Nephron (organoid): ENCODE measurements around the gene PRPF40B.

ENCODE experiments used
- H3K27ac Mint-ChIP-seq, 3 experiments: 2 replicates each; pipeline ENCODE4 v1.8.0; 2020; ENCODE audit warnings: mixed read lengths in 3 of 3, mild to moderate bottlenecking in 2 of 3, moderate library complexity in 1 of 3
- H3K27me3 Mint-ChIP-seq: 2 replicates; pipeline ENCODE4 v1.8.0; 2021; ENCODE audit warnings: low read depth, mild to moderate bottlenecking, moderate library complexity, mixed read lengths
- H3K36me3 Mint-ChIP-seq: 2 replicates; pipeline ENCODE4 v1.8.0; 2020; ENCODE audit warnings: low read depth, mixed read lengths
- H3K4me1 Mint-ChIP-seq: 2 replicates; pipeline ENCODE4 v1.8.0; 2020; ENCODE audit warnings: mixed read lengths
- H3K4me3 Mint-ChIP-seq, 3 experiments: 2 replicates each; pipeline ENCODE4 v1.8.0; 2020; ENCODE audit warnings: mild to moderate bottlenecking in 3 of 3, mixed read lengths in 3 of 3, moderate library complexity in 2 of 3
- H3K9me3 Mint-ChIP-seq: 2 replicates; pipeline ENCODE4 v1.8.0; 2020; ENCODE audit warnings: mixed read lengths
- TF ChIP-seq, protein P1 (sequence below), 3 experiments: fragments of 200-600 bp; sonication (generic); IDR thresholded peaks; one replicate each; pipeline ENCODE4 v1.5.0; 2021; ENCODE audit warnings: antibody characterized with exemption in 3 of 3; ENCODE audit not compliant: unreplicated experiment in 3 of 3

PRPF40B gene

GRCh38 chr12:49618576-49618975, 4.8 kb upstream of the PRPF40B start:
- no peaks in the 10 kb centered on the region for H3K36me3 Mint-ChIP-seq
- H3K27me3 Mint-ChIP-seq: peaks cover 4% of the 10 kb centered on the region
- peaks cover 4% of the 10 kb centered on the region for H3K9me3 Mint-ChIP-seq
- TF ChIP-seq, protein P1, sequence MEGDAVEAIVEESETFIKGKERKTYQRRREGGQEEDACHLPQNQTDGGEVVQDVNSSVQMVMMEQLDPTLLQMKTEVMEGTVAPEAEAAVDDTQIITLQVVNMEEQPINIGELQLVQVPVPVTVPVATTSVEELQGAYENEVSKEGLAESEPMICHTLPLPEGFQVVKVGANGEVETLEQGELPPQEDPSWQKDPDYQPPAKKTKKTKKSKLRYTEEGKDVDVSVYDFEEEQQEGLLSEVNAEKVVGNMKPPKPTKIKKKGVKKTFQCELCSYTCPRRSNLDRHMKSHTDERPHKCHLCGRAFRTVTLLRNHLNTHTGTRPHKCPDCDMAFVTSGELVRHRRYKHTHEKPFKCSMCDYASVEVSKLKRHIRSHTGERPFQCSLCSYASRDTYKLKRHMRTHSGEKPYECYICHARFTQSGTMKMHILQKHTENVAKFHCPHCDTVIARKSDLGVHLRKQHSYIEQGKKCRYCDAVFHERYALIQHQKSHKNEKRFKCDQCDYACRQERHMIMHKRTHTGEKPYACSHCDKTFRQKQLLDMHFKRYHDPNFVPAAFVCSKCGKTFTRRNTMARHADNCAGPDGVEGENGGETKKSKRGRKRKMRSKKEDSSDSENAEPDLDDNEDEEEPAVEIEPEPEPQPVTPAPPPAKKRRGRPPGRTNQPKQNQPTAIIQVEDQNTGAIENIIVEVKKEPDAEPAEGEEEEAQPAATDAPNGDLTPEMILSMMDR (IDR thresholded peaks at IDR 0.05; ENCODE audit: unreplicated experiment in 3 of 3): no peak
- peak overlapping the region in 2 of 3 experiments; percentile 68 to 89 for H3K27ac Mint-ChIP-seq
- peak overlapping the region in 1 of 3 experiments; percentile 57 for H3K4me3 Mint-ChIP-seq
- H3K4me1 Mint-ChIP-seq: peaks cover 27% of the 10 kb centered on the region

DNA sequence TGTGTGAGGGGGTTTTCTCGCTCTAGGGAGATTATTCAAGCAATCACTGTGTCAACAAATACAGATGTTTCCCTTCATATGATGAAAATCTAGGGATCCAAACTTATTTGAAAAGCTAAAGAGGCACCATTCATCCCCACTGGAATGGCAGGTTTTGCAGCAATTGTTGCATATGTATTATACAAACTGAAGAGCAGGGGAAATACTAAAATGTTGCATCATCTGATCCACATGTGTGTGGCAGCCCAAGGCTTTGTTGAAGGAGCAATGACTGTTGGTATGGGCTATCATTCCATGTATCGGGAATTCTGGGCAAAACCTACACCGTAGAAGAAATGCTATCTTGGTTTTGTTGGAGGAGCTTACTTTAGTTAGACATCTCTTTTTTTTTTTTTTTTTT, 4.1 kb upstream of the PRPF40B start:
- H3K9me3 Mint-ChIP-seq: peaks cover 3% of the 10 kb centered on the region
- peak overlapping the region; percentile 55 to 89 (median 68) for H3K27ac Mint-ChIP-seq
- H3K4me3 Mint-ChIP-seq: peak overlapping the region in 2 of 3 experiments; percentile 57 to 64
- peaks cover 4% of the 10 kb centered on the region for H3K27me3 Mint-ChIP-seq
- peaks cover 31% of the 10 kb centered on the region for H3K4me1 Mint-ChIP-seq
- H3K36me3 Mint-ChIP-seq: no peaks in the 10 kb centered on the region
- TF ChIP-seq, protein P1 (IDR thresholded peaks at IDR 0.05; ENCODE audit: unreplicated experiment in 3 of 3): no peak

GRCh38 chr12:49621651-49622500, 1.5 kb upstream of the PRPF40B start:
- H3K9me3 Mint-ChIP-seq: no peaks in the 10 kb centered on the region
- TF ChIP-seq, protein P1 (IDR thresholded peaks at IDR 0.05; ENCODE audit: unreplicated experiment in 3 of 3): no peak
- peak overlapping the region; percentile 89 to 93 (median 92) for H3K4me3 Mint-ChIP-seq
- H3K4me1 Mint-ChIP-seq: peaks cover 38% of the 10 kb centered on the region
- H3K36me3 Mint-ChIP-seq: no peaks in the 10 kb centered on the region
- peak overlapping the region; percentile 90 to 95 (median 93) for H3K27ac Mint-ChIP-seq
- peaks cover 6% of the 10 kb centered on the region for H3K27me3 Mint-ChIP-seq

DNA sequence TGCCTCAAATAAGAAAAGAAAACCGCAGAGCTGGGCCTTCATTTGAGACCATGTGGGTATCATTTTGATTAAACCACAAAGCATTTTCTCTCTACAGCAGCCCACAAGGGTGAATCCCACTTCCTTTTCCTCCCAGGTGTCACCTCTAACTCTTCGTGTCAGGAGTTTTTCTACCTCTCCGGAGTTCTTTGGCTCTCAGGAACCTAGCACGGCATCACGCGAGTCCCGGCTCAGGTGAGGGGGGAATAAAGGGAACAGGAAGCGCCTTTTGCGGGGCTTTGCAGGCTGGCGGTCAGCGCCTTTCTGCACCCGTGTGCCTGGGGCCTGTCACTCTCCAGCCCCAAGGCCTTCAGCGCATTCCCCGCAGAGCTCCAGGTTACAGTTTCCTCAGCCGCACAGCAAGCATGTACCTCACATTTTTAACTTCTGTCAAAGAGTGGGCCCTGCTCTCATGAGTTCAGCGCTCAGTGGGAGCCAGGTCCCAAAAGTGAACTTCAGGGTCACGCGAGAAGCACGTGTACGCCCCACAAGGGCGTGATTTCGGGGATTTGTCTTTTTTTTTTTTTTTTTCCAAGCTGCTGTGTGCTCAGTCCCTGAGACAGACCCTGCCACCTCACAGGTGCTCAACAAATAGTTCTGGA, 740 bp upstream of the PRPF40B start:
- H3K27ac Mint-ChIP-seq: peak overlapping the region; percentile 90 to 95 (median 93)
- H3K36me3 Mint-ChIP-seq: no peaks in the 10 kb centered on the region
- H3K4me1 Mint-ChIP-seq: peaks cover 38% of the 10 kb centered on the region
- no peaks in the 10 kb centered on the region for H3K9me3 Mint-ChIP-seq
- peaks cover 3% of the 10 kb centered on the region for H3K27me3 Mint-ChIP-seq
- H3K4me3 Mint-ChIP-seq: peak overlapping the region; percentile 89 to 93 (median 92)
- TF ChIP-seq, protein P1 (IDR thresholded peaks at IDR 0.05; ENCODE audit: unreplicated experiment in 3 of 3): no peak

GRCh38 chr12:49624921-49625577, 1.7 kb downstream of the PRPF40B start:
- no peaks in the 10 kb centered on the region for H3K36me3 Mint-ChIP-seq

More at GRCh38 chr12:49624921-49625577, 1.7 kb downstream of the PRPF40B start:
- Mint-ChIP-seq H3K4me1 (peaks cover 26% of the 10 kb centered on the region), H3K4me3 (peak overlapping the region; percentile 50 to 70 (median 54)), H3K9me3 (no peaks in the 10 kb centered on the region), H3K27ac (peak overlapping the region in 2 of 3 experiments; percentile 86 to 91), H3K27me3 (peaks cover 3% of the 10 kb centered on the region)
- TF ChIP-seq, protein P1 (IDR thresholded peaks at IDR 0.05; ENCODE audit: unreplicated experiment in 3 of 3): no peak
